ENCODE measurements around the gene THSD4.

THSD4 gene

GRCh38 chr15:71807125-71807629, 691.9 kb downstream of the THSD4 start:
- DNase-seq, result no peak

GRCh38 chr15:71807691-71808091, 692.4 kb downstream of the THSD4 start:
- DNase-seq, result no peak

GRCh38 chr15:71808311-71809020, 693.2 kb downstream of the THSD4 start:
- DNase-seq, result no peak

DNA sequence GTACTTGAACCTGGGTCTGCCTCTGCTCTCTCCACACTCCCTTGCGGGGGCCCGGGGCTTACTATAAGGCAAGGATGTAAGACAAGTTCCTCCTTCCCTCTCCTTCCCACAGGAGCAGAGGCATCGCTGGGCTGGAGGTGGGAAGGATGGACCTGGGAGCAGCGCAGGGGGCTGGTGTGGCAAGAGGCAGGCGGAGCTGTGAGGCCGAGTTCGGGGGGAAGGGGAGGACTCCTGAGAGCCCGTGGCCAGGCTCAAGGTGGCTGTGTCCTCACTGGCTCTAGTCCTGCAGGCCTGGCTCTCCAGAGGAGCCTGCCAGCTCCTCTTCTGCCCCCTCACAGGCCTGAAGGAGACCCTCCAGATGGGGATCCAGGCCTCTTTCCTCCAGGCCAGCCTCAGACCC, 694.1 kb downstream of the THSD4 start:
- DNase-seq, result no peak

- DNase-seq, result no peak
Measured at GRCh38 chr15:71810256-71811035, 695.2 kb downstream of the THSD4 start, which contains the start of gene NR2E3. NR2E3 (plus strand) TSS chr15:71810554; CDS start chr15:71810744, 190 bp downstream.

- no peak for DNase-seq
Measured at GRCh38 chr15:71811036-71811736, 695.9 kb downstream of the THSD4 start.

- DNase-seq, result no peak
Measured at GRCh38 chr15:71811752-71812735, 696.8 kb downstream of the THSD4 start.

- DNase-seq, result no peak
Measured at GRCh38 chr15:71812966-71813722, 697.9 kb downstream of the THSD4 start.

- no peak for DNase-seq
Measured at GRCh38 chr15:71813723-71814470, 698.6 kb downstream of the THSD4 start.

GRCh38 chr15:71815301-71815700, 700.0 kb downstream of the THSD4 start:
- DNase-seq, result no peak

GRCh38 chr15:71817351-71817750, 702.1 kb downstream of the THSD4 start:
- no peak for DNase-seq

DNA sequence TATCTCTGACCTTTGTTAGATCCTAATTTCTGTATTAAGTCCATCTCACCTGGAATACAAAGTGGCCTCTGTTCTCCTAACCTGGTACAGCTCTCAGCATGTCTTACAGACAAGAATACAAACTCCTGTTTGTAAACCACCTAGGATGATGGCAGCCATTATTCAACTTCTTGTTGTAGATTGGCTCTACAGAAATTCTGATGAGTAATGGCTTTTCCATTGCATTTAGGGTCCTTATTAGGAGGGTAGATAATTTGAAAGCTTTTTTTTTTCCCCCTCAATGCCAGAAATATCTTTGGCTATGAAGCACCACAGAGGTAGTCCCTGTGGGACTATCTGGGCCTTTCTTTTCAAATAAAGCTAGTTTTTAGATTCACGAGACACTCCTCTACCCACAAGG, 704.9 kb downstream of the THSD4 start:
- no peak for DNase-seq

- no peak for DNase-seq
Measured at GRCh38 chr15:71821547-71822129, 706.4 kb downstream of the THSD4 start.

DNA sequence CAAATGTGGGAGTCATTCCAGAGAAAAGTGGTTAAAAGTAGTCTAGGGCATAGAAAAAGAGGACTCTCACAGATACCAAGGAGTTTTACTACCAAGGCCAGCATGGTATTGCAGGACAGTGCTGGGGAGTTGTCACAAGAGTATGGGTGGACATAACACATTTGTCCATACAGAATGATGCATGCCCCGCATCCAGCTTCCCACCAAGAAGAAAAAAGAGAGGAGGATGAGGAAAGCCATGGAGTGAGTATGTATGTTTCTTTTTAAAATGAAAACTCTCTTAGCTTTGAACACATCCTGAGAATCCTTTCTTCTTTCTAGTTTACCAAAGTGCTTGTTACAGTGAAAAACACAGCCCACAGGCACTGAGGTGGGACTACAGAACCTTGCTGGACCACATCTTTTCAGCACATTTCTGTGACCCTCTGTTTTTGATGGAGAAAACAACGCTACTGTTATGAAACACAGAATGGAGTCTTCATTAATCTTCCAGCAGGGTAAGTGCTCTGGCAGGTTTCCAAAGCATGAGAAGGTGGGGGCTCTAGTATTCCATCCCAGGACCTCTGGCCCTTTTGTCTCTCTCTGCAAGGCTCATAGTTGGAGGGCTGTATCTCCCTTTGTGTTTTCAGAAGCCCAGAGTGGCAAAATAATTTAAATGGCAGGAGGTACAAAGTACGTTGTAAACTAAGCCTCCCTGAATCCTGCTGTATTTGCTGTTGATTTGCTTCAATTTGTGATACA, 707.8 kb downstream of the THSD4 start:
- no peak for DNase-seq

GRCh38 chr15:71823801-71824200, 708.5 kb downstream of the THSD4 start:
- no peak for DNase-seq

GRCh38 chr15:71825021-71825730, 709.9 kb downstream of the THSD4 start:
- DNase-seq, result no peak

DNA sequence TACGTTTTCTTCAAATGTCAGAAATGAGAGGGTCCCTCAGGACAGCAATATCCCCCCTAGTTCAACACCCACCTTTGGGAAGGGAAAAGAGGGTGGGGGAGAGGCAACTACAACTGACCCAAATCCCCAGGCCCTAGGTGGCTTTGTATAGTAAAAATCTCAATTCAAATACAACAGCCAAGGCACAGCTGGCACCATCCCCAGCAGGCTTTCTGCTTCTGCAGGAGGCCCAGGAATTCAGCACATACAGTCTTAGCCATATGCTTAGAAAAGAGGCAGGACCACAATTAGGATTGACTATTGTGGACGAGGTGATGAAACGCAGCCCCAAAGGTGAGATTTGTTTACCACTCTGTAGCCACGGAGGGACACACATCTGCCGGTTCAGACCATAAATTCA, 710.9 kb downstream of the THSD4 start:
- no peak for DNase-seq

DNA sequence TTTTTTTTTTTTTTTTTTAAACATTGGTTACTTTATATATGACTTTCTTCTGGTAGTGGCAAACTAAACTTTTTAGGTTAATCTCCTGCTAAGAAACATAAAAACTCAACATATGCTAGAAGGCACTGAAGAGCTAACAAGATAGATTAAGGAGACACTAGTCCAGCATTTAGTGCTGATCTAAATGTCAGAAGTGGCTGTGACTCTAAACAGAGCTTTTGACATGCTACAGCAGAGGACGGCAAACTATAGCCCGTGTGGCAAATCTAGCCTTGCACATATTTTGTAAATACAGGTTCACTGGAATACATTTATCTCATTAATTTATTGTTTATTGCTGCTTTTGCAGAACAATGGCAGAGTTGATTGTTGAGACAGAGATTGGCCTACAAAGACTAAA, 715.7 kb downstream of the THSD4 start:
- DNase-seq, result no peak

All from GOT3 (cell line).